Heart right ventricle (tissue), 16 donors: ENCODE data around the gene RGS7. TPM values are rescaled to one million over a fixed set of nuclear protein-coding genes. Genes with fewer than 3 reads are reported as not detected.

ENCODE experiments used
- ATAC-seq, 8 donors: fragments of 200-7000 bp; cut with Tn5 transposase; one replicate each; pipeline ENCODE4 v1.9.1; 2020; ENCODE audit warnings: mild to moderate bottlenecking in 8 of 8, moderate library complexity in 8 of 8, moderate number of reproducible peaks in 1 of 8
- DNase-seq, 2 donors: peaks; one replicate each; pipeline ENCODE4 v3.0.0-alpha.2; 2020
- H3K27ac ChIP-seq, 10 donors: fragments of 200-600 bp; sonication (generic) in 2 of 10; one replicate each; pipeline versions ENCODE4 v1.5.0 to v1.8.0; 2020 to 2022; ENCODE audit warnings: mild to moderate bottlenecking in 3 of 10
- H3K27me3 ChIP-seq, 7 donors: fragments of 200-600 bp; one replicate each; pipeline ENCODE4 v1.8.0; 2021 to 2022; ENCODE audit warnings: mild to moderate bottlenecking in 2 of 7
- H3K36me3 ChIP-seq, 9 donors: fragments of 200-600 bp; sonication (generic) in 1 of 9; one replicate each; pipeline versions ENCODE4 v1.5.0 to v1.8.0; 2020 to 2022; ENCODE audit warnings: mild to moderate bottlenecking in 2 of 9
- H3K4me1 ChIP-seq, 9 donors: fragments of 200-600 bp; sonication (generic) in 1 of 9; one replicate each; pipeline versions ENCODE4 v1.5.0 to v1.8.0; 2020 to 2022; ENCODE audit warnings: mild to moderate bottlenecking in 4 of 9
- H3K4me3 ChIP-seq, 10 donors: fragments of 200-600 bp; sonication (generic) in 2 of 10; one replicate each; pipeline versions ENCODE4 v1.5.0 to v1.8.0; 2020 to 2022; ENCODE audit warnings: mild to moderate bottlenecking in 7 of 10, moderate library complexity in 2 of 10
- H3K9me3 ChIP-seq, 11 donors: fragments of 200-600 bp in 10 of 11; sonication (generic) in 2 of 11; one replicate each; pipeline versions ENCODE4 v1.5.0 to v1.8.0; 2013 to 2022; ENCODE audit warnings: mild to moderate bottlenecking in 2 of 11, control low read depth in 1 of 11, moderate library complexity in 1 of 11
- CTCF ChIP-seq, 9 donors: fragments of 200-600 bp; sonication (generic) in 2 of 9; IDR thresholded peaks; one replicate each; pipeline versions ENCODE4 v1.5.0 to v1.8.0; 2021 to 2022; ENCODE audit warnings: antibody characterized with exemption in 9 of 9, mild to moderate bottlenecking in 5 of 9, moderate library complexity in 1 of 9
- WGBS, 2 donors: extraction: QIAGEN DNeasy Blood & Tissue Kit; methylation state at CpG; one replicate each; pipeline ENCODE4 v1.1.7; 2013; ENCODE audit warnings: inconsistent platforms in 1 of 2; 5-methylcytosine and 5-hydroxymethylcytosine counted together
- intact Hi-C, 10 donors: fragments of 100-400 bp; cut with DNase I; formaldehyde crosslinking; loops; one replicate each; pipeline versions ENCODE4 v1.11.1 to v1.14.2; 2022
- polyA plus RNA-seq, 2 donors: library from polyadenylated mRNA; stranded (reverse); fragments of 200-250 nt; gene quantifications; one replicate each; pipeline ENCODE4 v1.2.3, GENCODE V29; 2013
- total RNA-seq, 10 donors: library from RNA; stranded (reverse); fragmentation: NEBNext Ultra II Directional in 3 of 10; extraction: Animal tissue kit (Norgen Biotek cat#: 25700) in 3 of 10; gene quantifications; one replicate each; pipeline versions ENCODE4 v1.2.1 to v1.2.4, GENCODE V29; 2021 to 2023
- donor health status: Arrhythmogenic right ventricular cardiomyopathy.
- donor health status: ischemic (EF 13 %, LVEDD 7.1; RV severe dilation, severe dysfunction).
- donor health status: healthy with polysubstance abuse.
- donor health status: DM: no; HTN: yes; CAD: no.
- donor health status: DM: no; HTN: no; CAD: no.
- donor health status: ischemic (EF 25% LVEDD 6.9; RV normal size, moderate dysfunction).
- donor health status: ischemic (EF 25% LVEDD 5.7; RV mildly dilated, moderate dysfunction).
- donor health status: healthy.
- donor health status: DM: yes; HTN: yes; CAD: no.
- donor health status: Ischemic cardiomyopathy.
- donor health status: ischemic (EF 35%, LVEDD 5.7; RV mildly dilated, moderate dysfunction).
- donor health status: nonischemic (EF 11% LVEDD 7.7; RV severe dilation, severe dysfunction).
- donor health status: DM: yes; HTN: yes; CAD: no.
- donor health status: PGD.
- donor health status: ischemic (EF 29% LVEDD 5.4; RV normal size, mild dysfunction).
- donor health status: nonischemic (EF 23%, LVEDD 6.1; RV moderate dilation, normal function).

The RGS7 gene
- total and polyA plus RNA-seq, 12 donors = not detected

GRCh38 chr1:241212628-241213027 is 144.4 kb downstream of the RGS7 start:
- Histone ChIP-seq H3K4me3 (no peak overlapping the region), H3K27me3 (no peaks in the 10 kb centered on the region), H3K27ac (no peak overlapping the region), H3K4me1 (no peaks in the 10 kb centered on the region), H3K36me3 (no peaks in the 10 kb centered on the region), H3K9me3 (peaks cover 0 to 25% (median 4%) of the 10 kb centered on the region in 11 donors)
- no peak for ATAC-seq
- DNase-seq = no peak
- no peak for TF ChIP-seq CTCF (IDR thresholded peaks at IDR 0.05)
- 75 to 79% methylated on average over 6 of the region's 6 CpGs for WGBS, 2 donors
- intact Hi-C loops = loop anchor here in 1 of 10 donors (2.0 kb wide), 1 partner anchor 16 kb away; no protein-coding TSS in a partner anchor

GRCh38 chr1:241208910-241209379 is 148.1 kb downstream of the RGS7 start:
- no peak for ATAC-seq
- DNase-seq = no peak
- intact Hi-C loops = no loop called here
- WGBS, 2 donors = 78 to 83% methylated on average over 7 of the region's 7 CpGs
- Histone ChIP-seq H3K27ac (no peak overlapping the region), H3K9me3 (peaks cover 0 to 8% (median 0%) of the 10 kb centered on the region in 11 donors), H3K4me1 (no peaks in the 10 kb centered on the region), H3K36me3 (no peaks in the 10 kb centered on the region), H3K27me3 (no peaks in the 10 kb centered on the region), H3K4me3 (no peak overlapping the region)
- no peak for TF ChIP-seq CTCF (IDR thresholded peaks at IDR 0.05)

- intact Hi-C loops = no loop called here
- H3K4me3 ChIP-seq = no peak overlapping the region
- H3K27me3 ChIP-seq = no peaks in the 10 kb centered on the region
- no peak for TF ChIP-seq CTCF (IDR thresholded peaks at IDR 0.05)
- no peak overlapping the region for H3K27ac ChIP-seq
- peaks cover 0 to 15% (median 0%) of the 10 kb centered on the region in 11 donors for H3K9me3 ChIP-seq
- ATAC-seq (no peak), DNase-seq (no peak)
- H3K4me1 ChIP-seq = no peaks in the 10 kb centered on the region
- WGBS, 2 donors = 62 to 79% methylated on average over 1 of the region's 1 CpG
- H3K36me3 ChIP-seq = no peaks in the 10 kb centered on the region
Measured at GRCh38 chr1:241203817-241204216, 153.2 kb downstream of the RGS7 start.

- Histone ChIP-seq H3K36me3 (no peaks in the 10 kb centered on the region), H3K27ac (no peak overlapping the region), H3K4me1 (no peaks in the 10 kb centered on the region), H3K4me3 (no peak overlapping the region), H3K27me3 (no peaks in the 10 kb centered on the region), H3K9me3 (peaks cover 0 to 15% (median 0%) of the 10 kb centered on the region in 11 donors)
- 17 to 19% methylated on average over 4 of the region's 4 CpGs for WGBS, 2 donors
- no peak for DNase-seq
- ATAC-seq = no peak
- no peak for TF ChIP-seq CTCF (IDR thresholded peaks at IDR 0.05)
- intact Hi-C loops = no loop called here
Measured at GRCh38 chr1:241202401-241202800, 154.6 kb downstream of the RGS7 start.
